Esophagus squamous epithelium (tissue), 5 donors: ENCODE data around the gene SPON1. TPM values are rescaled to one million over a fixed set of nuclear protein-coding genes. Genes with fewer than 3 reads are reported as not detected.
"Not testable (repeated sequence)": the region's sequence is repeated elsewhere in the genome, so short reads cannot be mapped to it uniquely, and the experiment has no call there.

Experiments
- DNase-seq: peaks from one replicate; lab custom pipeline; 2025; lab: John Stamatoyannopoulos, UW
- H3K27ac ChIP-seq, 4 donors: fragments of 200-600 bp; sonication (generic); one replicate each; pipeline ENCODE4 v1.5.1; 2016 to 2019; ENCODE audit warnings: mild to moderate bottlenecking in 1 of 4
- H3K27me3 ChIP-seq, 4 donors: fragments of 200-600 bp; sonication (generic); 1 replicate in 3 of 4; 2 replicates in 1 of 4; pipeline versions ENCODE4 v1.5.1 to v1.6.0; 2017 to 2021; ENCODE audit warnings: antibody characterized with exemption in 1 of 4
- H3K36me3 ChIP-seq, 3 donors: fragments of 200-600 bp; sonication (generic); one replicate each; pipeline ENCODE4 v1.5.1; 2016 to 2019
- H3K4me1 ChIP-seq, 3 donors: fragments of 200-600 bp; sonication (generic); one replicate each; pipeline ENCODE4 v1.5.1; 2017 to 2019
- H3K4me3 ChIP-seq, 4 donors: fragments of 200-600 bp; sonication (generic); 1 replicate in 3 of 4; 2 replicates in 1 of 4; pipeline ENCODE4 v1.5.1; 2016 to 2019; ENCODE audit warnings: mild to moderate bottlenecking in 2 of 4, moderate library complexity in 1 of 4
- H3K9me3 ChIP-seq, 3 donors: fragments of 200-600 bp; sonication (generic); one replicate each; pipeline ENCODE4 v1.5.1; 2016 to 2019
- CTCF ChIP-seq, 6 experiments: fragments of 450-650 bp in 4 of 6; fragments of 200-600 bp in 2 of 6; sonication (generic) in 2 of 6; IDR thresholded peaks; one replicate each; pipeline ENCODE4 v1.5.1; 2016 to 2019; ENCODE audit warnings: antibody characterized with exemption in 6 of 6, mild to moderate bottlenecking in 4 of 6, moderate library complexity in 4 of 6
- POLR2A ChIP-seq, 4 donors: fragments of 450-650 bp; IDR thresholded peaks; one replicate each; pipeline ENCODE4 v1.6.1; 2017; ENCODE audit warnings: antibody characterized with exemption in 4 of 4, mild to moderate bottlenecking in 4 of 4, moderate library complexity in 3 of 4
- WGBS, 2 donors: methylation state at CpG; one replicate each; pipeline ENCODE4 v1.1.5; 2018; 5-methylcytosine and 5-hydroxymethylcytosine counted together
- intact Hi-C: fragments of 100-400 bp; cut with DNase I; formaldehyde crosslinking; loops from one replicate; pipeline ENCODE4 v1.15.0; 2022
- total RNA-seq, 4 donors: library from RNA; depleted of rRNA; stranded (reverse); fragments of >200 nt; gene quantifications; one replicate each; pipeline ENCODE4 v1.1.0, GENCODE V29; 2016
- donor health status: DM: yes; HTN: yes; CAD: no.

SPON1 gene
- total RNA-seq, 4 donors from 2014 or later, result 1.6 to 44.4 (median 6.5) TPM

- H3K9me3 ChIP-seq, result no peaks in the 10 kb centered on the region
- no peaks in the 10 kb centered on the region for H3K36me3 ChIP-seq
- no peak for TF ChIP-seq POLR2A (IDR thresholded peaks at IDR 0.05)
- TF ChIP-seq CTCF (IDR thresholded peaks at IDR 0.05), result no peak
- WGBS, 2 donors, result 68 to 82% methylated on average over 12 to 14 of the region's 17 CpGs
- no peak overlapping the region for H3K4me3 ChIP-seq
- no peaks in the 10 kb centered on the region for H3K27me3 ChIP-seq
- H3K4me1 ChIP-seq, result no peaks in the 10 kb centered on the region
- intact Hi-C loops, result no loop called here
- H3K27ac ChIP-seq, result no peak overlapping the region
- DNase-seq, result no peak
Measured at GRCh38 chr11:14089690-14090462, 127.4 kb downstream of the SPON1 start.

- H3K4me1 ChIP-seq, intact Hi-C loops: not testable (repeated sequence)
- 100% methylated on average over 1 to 2 of the region's 9 CpGs for WGBS, 2 donors
Measured at GRCh38 chr11:14090631-14091030, 128.1 kb downstream of the SPON1 start.

GRCh38 chr11:14093065-14093464 lies 130.5 kb downstream of the SPON1 start:
- Histone ChIP-seq H3K4me3 (no peak overlapping the region), H3K27ac (no peak overlapping the region), H3K36me3 (no peaks in the 10 kb centered on the region), H3K27me3 (no peaks in the 10 kb centered on the region), H3K4me1 (no peaks in the 10 kb centered on the region), H3K9me3 (no peaks in the 10 kb centered on the region)
- TF ChIP-seq CTCF (IDR thresholded peaks at IDR 0.05) (no peak), POLR2A (IDR thresholded peaks at IDR 0.05) (no peak)
- WGBS, 2 donors, result 0% methylated on average over 1 of the region's 1 CpG; no CpG with 5 or more reads in 1 of the 2 donors
- intact Hi-C loops, result no loop called here
- no peak for DNase-seq

More at GRCh38 chr11:14090631-14091030, 128.1 kb downstream of the SPON1 start:
- H3K27ac ChIP-seq, H3K27me3 ChIP-seq, H3K9me3 ChIP-seq, H3K36me3 ChIP-seq, H3K4me3 ChIP-seq, DNase-seq: not testable (repeated sequence)

- intact Hi-C loops, result no loop called here
- WGBS, 2 donors, result 82 to 92% methylated on average over 3 of the region's 3 CpGs
Measured at GRCh38 chr11:14094481-14095037, 132.0 kb downstream of the SPON1 start.

GRCh38 chr11:14095882-14096281 lies 133.4 kb downstream of the SPON1 start:
- Histone ChIP-seq H3K9me3 (no peaks in the 10 kb centered on the region), H3K4me1 (no peaks in the 10 kb centered on the region), H3K27ac (no peak overlapping the region), H3K4me3 (no peak overlapping the region), H3K27me3 (no peaks in the 10 kb centered on the region), H3K36me3 (no peaks in the 10 kb centered on the region)
- TF ChIP-seq CTCF (IDR thresholded peaks at IDR 0.05) (no peak), POLR2A (IDR thresholded peaks at IDR 0.05) (no peak)
- no peak for DNase-seq
- 56 to 58% methylated on average over 1 of the region's 1 CpG for WGBS, 2 donors
- intact Hi-C loops, result no loop called here

More at GRCh38 chr11:14094481-14095037, 132.0 kb downstream of the SPON1 start:
- no peaks in the 10 kb centered on the region for H3K27me3 ChIP-seq
- no peaks in the 10 kb centered on the region for H3K36me3 ChIP-seq
- no peak for DNase-seq
- H3K9me3 ChIP-seq, result no peaks in the 10 kb centered on the region
- H3K27ac ChIP-seq, result no peak overlapping the region
- TF ChIP-seq CTCF (IDR thresholded peaks at IDR 0.05) (no peak), POLR2A (IDR thresholded peaks at IDR 0.05) (no peak)
- H3K4me3 ChIP-seq, result no peak overlapping the region
- no peaks in the 10 kb centered on the region for H3K4me1 ChIP-seq
